HG02623 (cell line): ENCODE measurements around the gene GSTM5.
"Not testable (repeated sequence)": the region's sequence is repeated elsewhere in the genome, so short reads cannot be mapped to it uniquely, and the experiment has no call there.

Experiments used
- ATAC-seq: cut with Tn5 transposase; IDR thresholded peaks from one replicate; pipeline ENCODE4 v1.9.1; 2021; ENCODE audit warnings: moderate library complexity; ENCODE audit not compliant: unreplicated experiment

GSTM5 gene

GRCh38 chr1:109726728-109727373, 14.8 kb downstream of the GSTM5 start:
- no peak for ATAC-seq

DNA sequence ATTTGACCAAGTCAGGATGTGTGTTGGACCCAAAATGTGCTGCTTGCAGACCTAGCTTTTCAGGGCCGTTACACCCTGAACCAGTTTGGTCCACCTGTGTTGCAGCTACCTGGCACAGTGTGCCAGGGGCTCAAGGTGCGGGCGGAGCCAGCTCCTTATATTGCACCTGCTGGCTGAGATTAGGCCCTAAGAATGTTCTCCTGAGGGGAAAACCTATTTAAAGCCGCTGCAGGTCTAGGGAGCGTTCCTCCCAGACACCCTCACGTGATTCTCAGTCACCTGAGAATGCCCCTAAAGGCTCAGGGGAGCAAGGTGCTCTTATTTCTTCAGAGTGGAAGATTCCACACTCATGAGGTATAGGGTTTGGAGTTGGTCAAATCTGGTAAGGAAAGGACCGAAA, 16.8 kb downstream of the GSTM5 start:
- ATAC-seq = no peak

DNA sequence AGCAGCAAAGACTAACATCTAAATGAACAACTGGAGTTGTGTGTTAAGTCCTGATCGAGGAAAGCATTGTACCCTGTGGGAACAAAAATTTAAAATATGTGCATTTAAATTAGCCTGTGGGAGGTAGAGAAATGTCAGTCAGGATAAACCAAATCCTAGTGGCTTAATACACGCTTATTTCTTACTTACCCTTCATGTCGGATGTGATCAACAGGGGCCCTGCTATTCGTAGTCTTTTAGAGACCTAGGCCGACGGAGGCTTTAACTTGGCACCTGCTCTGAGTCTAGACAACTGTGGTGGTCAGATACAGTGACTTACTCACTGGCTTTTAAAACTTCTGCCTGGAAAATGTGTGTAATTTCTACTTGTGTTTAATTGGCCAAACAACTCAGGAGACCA, 18.6 kb downstream of the GSTM5 start:
- no peak for ATAC-seq

- ATAC-seq = no peak
Observed at GRCh38 chr1:109732390-109732881, 20.4 kb downstream of the GSTM5 start.

- no peak for ATAC-seq
Observed at GRCh38 chr1:109733236-109733870, 21.3 kb downstream of the GSTM5 start.

DNA sequence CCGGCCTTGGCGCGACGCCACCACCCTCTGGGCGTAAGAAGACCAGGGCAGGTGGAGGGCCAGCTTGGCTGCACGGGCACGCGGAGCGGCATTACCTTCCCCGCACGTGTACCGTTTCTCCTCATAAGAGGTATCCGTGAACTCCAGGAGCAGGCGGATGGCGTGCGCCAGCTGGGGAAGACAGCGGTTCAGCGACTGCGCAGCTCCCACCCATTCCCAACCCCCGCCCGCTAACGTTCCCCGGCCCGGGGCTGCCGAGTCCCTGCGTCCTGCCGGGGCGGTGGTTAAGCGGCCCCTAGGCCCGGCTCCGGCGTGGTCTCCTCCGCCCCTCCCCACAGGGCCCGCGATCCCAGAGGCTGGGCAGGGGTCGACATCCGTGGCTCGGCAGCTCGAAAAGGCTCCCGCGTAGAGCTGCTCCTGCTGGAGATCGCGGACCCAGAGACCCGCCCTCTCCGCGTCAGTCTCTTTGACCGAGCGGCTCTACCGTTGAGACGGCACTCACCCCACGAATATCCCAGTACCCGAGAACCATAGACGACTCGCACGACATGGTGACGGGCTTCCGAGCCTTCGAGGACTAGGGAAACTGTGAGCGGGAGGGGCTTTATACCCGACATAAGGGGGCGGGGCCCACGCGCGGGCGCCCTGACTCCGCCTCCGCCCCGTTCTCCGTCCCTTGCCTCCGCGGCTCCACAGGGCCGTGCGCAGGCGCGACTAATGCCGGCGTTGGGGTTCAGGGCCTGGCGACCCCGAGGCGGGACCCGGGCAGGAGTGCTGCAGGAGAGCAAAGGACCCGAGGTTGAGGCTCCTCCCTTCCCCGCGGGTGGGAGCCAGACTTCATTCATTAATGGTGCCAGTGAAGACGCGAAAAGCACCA, 27.9 kb downstream of the GSTM5 start:
- ATAC-seq = peak; percentile 74

DNA sequence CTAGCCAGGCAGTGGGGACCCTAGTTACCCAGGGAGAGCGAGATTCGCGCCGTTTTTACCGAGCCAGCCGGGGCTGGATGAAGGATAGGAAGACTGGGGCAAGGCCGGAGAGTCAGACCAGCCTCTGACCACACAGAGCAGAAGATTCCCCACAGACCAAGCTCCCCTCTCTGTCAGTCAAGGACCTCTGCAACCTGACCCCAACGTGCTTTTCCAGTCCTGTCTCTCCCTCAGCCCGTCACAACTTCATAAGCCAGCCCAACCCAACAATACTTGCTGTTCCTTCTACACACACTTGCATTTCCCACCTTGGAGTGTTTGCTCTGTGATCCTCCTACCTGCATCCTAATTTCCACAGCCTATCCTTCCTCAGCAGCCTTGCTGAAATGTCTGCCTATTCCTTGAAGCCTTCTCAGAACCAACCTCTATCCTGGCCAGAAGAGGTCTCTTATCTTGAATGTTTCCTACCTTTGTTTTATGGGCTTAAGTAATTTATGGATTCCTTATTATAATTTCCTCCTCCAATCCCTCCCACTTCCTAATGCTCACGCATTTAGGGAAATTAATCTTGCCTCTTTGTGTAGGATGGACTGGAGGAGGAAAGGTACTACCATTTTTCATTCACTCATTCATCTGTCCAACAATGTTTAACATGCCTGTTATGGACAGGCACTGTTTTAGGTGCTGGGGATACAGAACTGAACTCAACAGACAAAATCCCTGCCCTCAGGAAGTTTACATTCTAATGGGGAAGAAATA, 28.7 kb downstream of the GSTM5 start, which contains the start of gene GSTM3:
Gene GSTM3 (minus strand): TSS at position 424 of the 759 bp plus-strand sequence. CDS start 751 bp downstream, outside the sequence.
- ATAC-seq = no peak

DNA sequence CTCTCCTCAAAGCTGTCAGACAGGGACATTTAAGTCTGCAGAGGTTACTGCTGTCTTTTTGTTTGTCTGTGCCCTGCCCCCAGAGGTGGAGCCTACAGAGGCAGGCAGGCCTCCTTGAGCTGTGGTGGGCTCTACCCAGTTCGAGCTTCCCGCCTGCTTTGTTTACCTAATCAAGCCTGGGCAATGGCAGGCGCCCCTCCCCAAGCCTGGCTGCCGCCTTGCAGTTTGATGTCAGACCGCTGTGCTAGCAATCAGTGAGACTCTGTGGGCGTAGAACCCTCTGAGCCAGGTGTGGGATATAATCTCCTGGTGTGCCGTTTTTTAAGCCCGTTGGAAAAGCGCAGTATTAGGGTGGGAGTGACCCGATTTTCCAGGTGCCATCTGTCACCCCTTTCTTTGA, 36.3 kb downstream of the GSTM5 start:
- ATAC-seq = not testable (repeated sequence)

- no peak for ATAC-seq
Observed at GRCh38 chr1:109749221-109749620, 37.2 kb downstream of the GSTM5 start.

DNA sequence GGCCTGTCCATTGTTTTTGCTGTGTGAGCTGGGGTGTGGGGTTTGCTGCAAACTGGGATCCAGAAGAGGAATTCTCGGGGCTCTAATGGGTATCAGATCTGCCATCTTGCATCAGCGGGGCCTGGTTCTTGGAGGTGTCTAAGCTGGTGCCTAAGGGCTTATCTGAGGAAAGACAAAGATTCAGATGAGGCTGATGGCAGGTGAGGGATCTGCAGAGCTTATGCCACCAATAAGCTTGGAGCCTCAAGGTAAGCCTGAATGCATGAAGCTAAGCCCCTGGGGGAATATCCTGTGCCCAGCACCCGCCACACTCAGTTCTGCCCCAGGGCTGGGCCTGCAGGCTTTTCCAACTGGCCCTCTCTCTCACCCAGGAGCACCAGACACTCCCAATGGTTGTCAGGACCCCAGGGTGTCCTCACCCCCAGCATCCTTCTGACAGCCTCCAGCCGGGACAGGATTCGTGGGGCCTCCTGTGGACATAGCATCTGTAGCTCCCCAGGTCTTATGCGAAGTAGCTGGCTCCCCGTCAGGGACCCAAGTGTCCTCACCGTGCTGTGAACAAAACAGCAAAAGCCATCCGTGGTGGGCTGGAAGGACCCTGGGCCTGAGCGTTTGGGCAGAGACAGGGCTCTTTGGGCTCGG, 38.3 kb downstream of the GSTM5 start:
- no peak for ATAC-seq

- no peak for ATAC-seq
Observed at GRCh38 chr1:109750920-109751319, 38.9 kb downstream of the GSTM5 start.

DNA sequence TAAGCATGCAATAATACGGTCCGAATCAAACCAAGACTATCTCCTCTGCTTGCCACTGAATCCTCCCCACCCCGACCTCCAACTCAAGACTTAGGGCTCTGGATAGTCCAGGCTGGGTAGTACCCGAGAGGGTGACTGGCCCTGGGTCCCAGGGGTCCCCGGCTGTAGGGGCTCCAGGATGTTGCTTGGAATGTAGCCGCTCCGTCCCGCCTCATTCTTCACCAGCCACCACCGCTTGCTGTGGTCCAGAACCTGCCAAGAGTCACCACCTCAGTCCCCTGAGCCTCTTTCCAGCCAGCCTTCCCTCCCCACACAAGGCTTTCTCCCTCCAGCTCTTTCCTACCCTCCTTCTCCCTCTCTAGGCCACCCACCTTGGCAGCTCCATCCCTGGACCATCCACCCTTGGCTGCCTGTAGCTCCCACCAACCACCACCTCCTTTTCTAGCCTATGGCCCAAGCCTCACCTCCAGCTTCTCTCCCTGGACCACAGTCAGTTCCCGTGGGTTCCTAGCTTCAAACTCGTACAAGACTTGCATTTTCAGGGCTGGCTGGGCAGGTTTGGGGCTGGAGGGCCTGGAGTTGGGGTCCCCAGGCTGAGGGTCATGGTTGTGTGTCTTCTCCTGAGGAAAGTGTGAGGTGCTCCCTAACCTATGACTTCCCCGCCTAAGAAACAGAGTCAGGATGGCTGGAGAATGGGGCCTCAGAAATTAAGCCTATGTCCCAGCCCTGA, 39.6 kb downstream of the GSTM5 start:
- no peak for ATAC-seq

DNA sequence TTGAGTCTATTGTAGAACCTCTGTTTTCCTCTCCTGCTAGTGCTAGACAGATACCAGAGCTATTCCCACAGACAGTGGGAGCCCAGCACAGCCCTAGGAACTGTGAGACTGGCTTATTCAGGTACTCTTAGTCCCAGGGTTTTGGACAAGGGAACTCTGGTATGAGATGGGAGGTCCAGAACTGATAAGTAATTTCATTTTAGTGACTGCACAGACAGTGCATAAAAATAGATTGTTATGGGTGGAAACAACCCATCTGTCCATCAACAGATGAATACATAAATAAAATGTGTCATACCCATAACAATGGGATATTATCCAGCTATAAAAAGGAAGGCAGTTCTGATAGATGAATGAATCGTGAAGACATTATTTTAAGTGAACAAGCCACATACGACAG, 42.7 kb downstream of the GSTM5 start:
- ATAC-seq = no peak

GRCh38 chr1:109756325-109756724, 44.3 kb downstream of the GSTM5 start:
- ATAC-seq = not testable (repeated sequence)

- no peak for ATAC-seq
Observed at GRCh38 chr1:109756848-109757521, 44.9 kb downstream of the GSTM5 start.

DNA sequence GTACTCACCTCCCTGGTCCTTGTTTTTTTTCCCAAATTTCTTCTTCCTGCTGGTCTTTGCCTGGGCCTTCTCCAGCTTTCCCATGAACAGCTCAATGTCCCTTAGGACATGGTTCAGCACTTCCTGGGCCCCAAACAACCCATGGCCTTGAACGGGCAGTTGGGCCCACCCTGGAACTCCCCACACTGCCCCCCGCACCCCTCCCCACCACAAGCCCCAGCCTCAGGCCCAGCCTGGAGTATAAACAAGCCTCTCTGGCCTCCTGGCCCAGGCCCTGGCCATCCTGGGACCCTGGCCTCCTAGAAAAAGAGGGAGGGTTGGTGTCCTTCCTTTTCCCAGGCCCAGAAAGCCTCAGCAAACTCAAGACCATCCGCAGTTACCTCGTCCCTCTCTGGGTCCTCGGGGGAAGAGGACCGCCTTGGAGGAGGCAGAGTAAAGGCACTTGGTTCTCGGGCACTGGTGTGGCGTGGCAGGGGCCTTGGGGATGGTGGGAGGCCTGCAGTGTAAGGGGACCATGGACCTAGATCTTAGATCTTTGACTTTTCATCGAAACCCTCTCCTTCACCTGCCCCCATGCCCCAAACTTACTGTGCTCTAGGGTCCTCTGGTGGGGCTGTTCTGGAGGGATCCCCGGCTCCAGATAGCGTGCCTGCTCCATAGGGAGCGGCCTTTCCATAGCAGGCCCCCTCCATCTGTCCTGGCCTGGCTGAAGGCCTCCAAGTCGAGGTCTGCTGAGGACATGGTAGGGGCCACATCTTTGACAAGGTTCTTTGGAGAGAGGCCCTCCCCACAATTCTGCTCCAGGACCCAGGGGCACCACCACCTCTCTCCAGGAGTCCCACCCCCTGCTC, 46.1 kb downstream of the GSTM5 start:
- ATAC-seq = no peak

DNA sequence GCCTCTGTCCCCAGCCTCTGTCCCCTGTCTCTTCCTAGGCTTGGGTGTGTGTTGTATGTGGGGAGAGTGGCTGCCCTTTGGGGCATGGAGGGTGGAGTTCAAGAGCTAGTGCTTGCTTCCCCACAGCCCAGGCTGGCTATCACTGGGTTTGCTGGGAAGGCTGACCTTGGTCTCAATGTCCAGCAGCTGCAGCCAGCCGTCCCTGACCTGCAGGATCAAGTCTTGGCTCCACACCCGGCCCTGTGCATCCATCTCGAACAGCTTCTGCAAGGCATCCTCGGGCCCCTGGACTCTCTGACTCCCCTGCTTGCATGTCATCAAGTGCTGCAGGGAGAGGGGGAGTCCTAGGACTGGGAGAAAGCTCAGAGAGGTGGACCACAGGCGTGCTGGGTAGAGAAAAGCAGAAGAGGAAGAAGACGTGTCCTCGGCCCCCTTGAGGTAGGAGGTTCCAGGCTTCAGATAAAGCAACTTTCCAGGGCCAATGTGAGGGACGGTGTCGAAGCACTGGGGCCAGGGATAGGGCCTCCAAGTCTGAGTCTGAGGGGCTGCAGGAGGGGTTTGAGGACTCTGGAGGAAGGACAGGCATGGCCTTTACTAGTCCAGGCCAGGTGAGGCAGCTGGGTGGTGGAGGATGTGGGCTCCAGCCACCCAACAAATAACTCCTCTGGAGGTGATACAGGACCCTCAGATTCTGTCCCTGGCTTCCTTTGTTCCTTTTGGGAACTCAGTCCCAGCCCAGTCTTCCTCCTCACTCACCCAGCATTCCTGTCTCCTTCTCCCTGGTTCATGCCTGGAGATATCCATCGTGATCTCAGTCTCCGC, 47.7 kb downstream of the GSTM5 start:
- ATAC-seq = no peak
